Natural killer cell (primary cell): Measurements from ENCODE around the gene RAB40C. TPM values are rescaled to one million over a fixed set of nuclear protein-coding genes. Genes with fewer than 3 reads are reported as not detected.

Experiments
- ATAC-seq, 3 donors: fragments of 150-1000 bp in 2 of 3; fragments of 200-7000 bp in 1 of 3; cut with Tn5 transposase; 1 replicate in 1 of 3; 2 replicates in 2 of 3; pipeline ENCODE4 v1.10.0; 2021; ENCODE audit warnings: mild to moderate bottlenecking in 2 of 3, moderate library complexity in 2 of 3
- DNase-seq, 2 donors: peaks; one replicate each; pipeline versions ENCODE4 v3.0.0 to v3.0.0-alpha.2; 2013 to 2021; ENCODE audit warnings: mixed read lengths in 1 of 2
- H3K27ac ChIP-seq: one replicate; pipeline ENCODE4 v1.5.1; 2013; ENCODE audit warnings: mild to moderate bottlenecking, low read length
- H3K27me3 ChIP-seq: one replicate; pipeline ENCODE4 v1.6.1; 2013; ENCODE audit warnings: low read length; ENCODE audit not compliant: control insufficient read depth, insufficient read depth
- H3K36me3 ChIP-seq: one replicate; pipeline ENCODE4 v1.6.1; 2013; ENCODE audit warnings: low read length; ENCODE audit not compliant: control insufficient read depth, insufficient read depth
- H3K4me1 ChIP-seq: one replicate; pipeline ENCODE4 v1.6.1; 2013; ENCODE audit warnings: low read length; ENCODE audit not compliant: control insufficient read depth, insufficient read depth
- H3K4me3 ChIP-seq: one replicate; pipeline ENCODE4 v1.5.1; 2013; ENCODE audit warnings: low read length
- H3K9me3 ChIP-seq: one replicate; pipeline ENCODE4 v1.6.1; 2013; ENCODE audit warnings: low read length; ENCODE audit not compliant: control insufficient read depth, insufficient read depth
- H3K27ac Mint-ChIP-seq, 2 donors: one replicate each; pipeline ENCODE4 v1.8.0; 2022; ENCODE audit warnings: mild to moderate bottlenecking in 2 of 2, mixed read lengths in 2 of 2, moderate library complexity in 1 of 2
- H3K27me3 Mint-ChIP-seq, 2 donors: one replicate each; pipeline ENCODE4 v1.8.0; 2022; ENCODE audit warnings: low read depth in 2 of 2, mixed read lengths in 2 of 2
- H3K36me3 Mint-ChIP-seq: one replicate; pipeline ENCODE4 v1.8.0; 2022; ENCODE audit warnings: mixed read lengths
- H3K4me1 Mint-ChIP-seq, 2 donors: one replicate each; pipeline ENCODE4 v1.8.0; 2022; ENCODE audit warnings: mixed read lengths in 2 of 2
- H3K4me3 Mint-ChIP-seq: one replicate; pipeline ENCODE4 v1.8.0; 2022; ENCODE audit warnings: mild to moderate bottlenecking, moderate library complexity, mixed read lengths
- H3K9me3 Mint-ChIP-seq, 2 donors: one replicate each; pipeline ENCODE4 v1.8.0; 2022; ENCODE audit warnings: mixed read lengths in 2 of 2
- CTCF ChIP-seq: fragments of 200-600 bp; IDR thresholded peaks from one replicate; pipeline ENCODE4 v1.8.0; 2022; ENCODE audit warnings: antibody characterized with exemption
- whole genome bisulfite sequencing: methylation state at CpG from one replicate; pipeline ENCODE4 v1.1.7; 2013; ENCODE audit warnings: missing lambda C conversion rate; ENCODE audit not compliant: insufficient coverage; 5-methylcytosine and 5-hydroxymethylcytosine counted together
- intact Hi-C: fragments of 100-400 bp; cut with micrococcal nuclease; formaldehyde crosslinking; loops from one replicate; pipeline ENCODE4 v1.14.2; 2022
- total RNA-seq, 4 donors: library from RNA; stranded (reverse); fragments of 120-200 nt in 1 of 4; gene quantifications; one replicate each; pipeline versions ENCODE4 v1.2.3 to v1.2.4, GENCODE V29; 2013 to 2022

RAB40C gene
- total RNA-seq, 3 donors from 2014 or later (not counting 1 experiment from before 2014, with no cell fraction given): 12.7 to 20.8 (median 20.0) TPM

- DNase-seq (no peak), ATAC-seq (no peak)
- H3K9me3 Mint-ChIP-seq: no peaks in the 10 kb centered on the region
- H3K27ac ChIP-seq: no peak overlapping the region
- no peak for TF ChIP-seq CTCF
- no peaks in the 10 kb centered on the region for H3K36me3 ChIP-seq
- intact Hi-C loops: no loop called here
- peaks cover 18% of the 10 kb centered on the region for H3K4me1 ChIP-seq
- no peak overlapping the region for H3K4me3 ChIP-seq
- H3K36me3 Mint-ChIP-seq: no peaks in the 10 kb centered on the region
- no peaks in the 10 kb centered on the region for H3K27me3 Mint-ChIP-seq
- no peaks in the 10 kb centered on the region for H3K27me3 ChIP-seq
- no peaks in the 10 kb centered on the region for H3K9me3 ChIP-seq
- H3K4me1 Mint-ChIP-seq: peaks cover 0 to 7% of the 10 kb centered on the region in 2 donors
- no peak overlapping the region for H3K4me3 Mint-ChIP-seq
- H3K27ac Mint-ChIP-seq: no peak overlapping the region
- 78% methylated on average over 36 of the region's 38 CpGs for WGBS
Observed at GRCh38 chr16:583815-584591, 5.9 kb upstream of the RAB40C start.

- 50% methylated on average over 10 of the region's 10 CpGs for WGBS
- ATAC-seq (no peak), DNase-seq (no peak)
- Histone ChIP-seq H3K9me3 (no peaks in the 10 kb centered on the region), H3K4me1 (peaks cover 15% of the 10 kb centered on the region), H3K4me3 (no peak overlapping the region), H3K36me3 (no peaks in the 10 kb centered on the region), H3K27me3 (no peaks in the 10 kb centered on the region), H3K27ac (no peak overlapping the region)
- intact Hi-C loops: no loop called here
- no peak for TF ChIP-seq CTCF
- Mint-ChIP-seq H3K4me3 (no peak overlapping the region), H3K9me3 (no peaks in the 10 kb centered on the region), H3K4me1 (peaks cover 0 to 17% of the 10 kb centered on the region in 2 donors), H3K27ac (no peak overlapping the region), H3K36me3 (no peaks in the 10 kb centered on the region), H3K27me3 (no peaks in the 10 kb centered on the region)
Observed at GRCh38 chr16:585351-585750, 4.5 kb upstream of the RAB40C start.

GRCh38 chr16:586047-586644 lies 3.7 kb upstream of the RAB40C start:
- H3K36me3 ChIP-seq: no peaks in the 10 kb centered on the region
- Mint-ChIP-seq H3K27ac (no peak overlapping the region), H3K36me3 (no peaks in the 10 kb centered on the region), H3K27me3 (no peaks in the 10 kb centered on the region), H3K4me3 (no peak overlapping the region), H3K9me3 (no peaks in the 10 kb centered on the region), H3K4me1 (peaks cover 8 to 25% of the 10 kb centered on the region in 2 donors)
- ATAC-seq (no peak), DNase-seq (no peak)
- TF ChIP-seq CTCF: no peak
- no peaks in the 10 kb centered on the region for H3K9me3 ChIP-seq
- H3K4me3 ChIP-seq: no peak overlapping the region
- intact Hi-C loops: no loop called here
- 77% methylated on average over 16 of the region's 16 CpGs for WGBS
- peaks cover 23% of the 10 kb centered on the region for H3K4me1 ChIP-seq
- no peaks in the 10 kb centered on the region for H3K27me3 ChIP-seq
- no peak overlapping the region for H3K27ac ChIP-seq
